ENCODE data around the gene COL3A1.

- TF ChIP-seq, protein P1, sequence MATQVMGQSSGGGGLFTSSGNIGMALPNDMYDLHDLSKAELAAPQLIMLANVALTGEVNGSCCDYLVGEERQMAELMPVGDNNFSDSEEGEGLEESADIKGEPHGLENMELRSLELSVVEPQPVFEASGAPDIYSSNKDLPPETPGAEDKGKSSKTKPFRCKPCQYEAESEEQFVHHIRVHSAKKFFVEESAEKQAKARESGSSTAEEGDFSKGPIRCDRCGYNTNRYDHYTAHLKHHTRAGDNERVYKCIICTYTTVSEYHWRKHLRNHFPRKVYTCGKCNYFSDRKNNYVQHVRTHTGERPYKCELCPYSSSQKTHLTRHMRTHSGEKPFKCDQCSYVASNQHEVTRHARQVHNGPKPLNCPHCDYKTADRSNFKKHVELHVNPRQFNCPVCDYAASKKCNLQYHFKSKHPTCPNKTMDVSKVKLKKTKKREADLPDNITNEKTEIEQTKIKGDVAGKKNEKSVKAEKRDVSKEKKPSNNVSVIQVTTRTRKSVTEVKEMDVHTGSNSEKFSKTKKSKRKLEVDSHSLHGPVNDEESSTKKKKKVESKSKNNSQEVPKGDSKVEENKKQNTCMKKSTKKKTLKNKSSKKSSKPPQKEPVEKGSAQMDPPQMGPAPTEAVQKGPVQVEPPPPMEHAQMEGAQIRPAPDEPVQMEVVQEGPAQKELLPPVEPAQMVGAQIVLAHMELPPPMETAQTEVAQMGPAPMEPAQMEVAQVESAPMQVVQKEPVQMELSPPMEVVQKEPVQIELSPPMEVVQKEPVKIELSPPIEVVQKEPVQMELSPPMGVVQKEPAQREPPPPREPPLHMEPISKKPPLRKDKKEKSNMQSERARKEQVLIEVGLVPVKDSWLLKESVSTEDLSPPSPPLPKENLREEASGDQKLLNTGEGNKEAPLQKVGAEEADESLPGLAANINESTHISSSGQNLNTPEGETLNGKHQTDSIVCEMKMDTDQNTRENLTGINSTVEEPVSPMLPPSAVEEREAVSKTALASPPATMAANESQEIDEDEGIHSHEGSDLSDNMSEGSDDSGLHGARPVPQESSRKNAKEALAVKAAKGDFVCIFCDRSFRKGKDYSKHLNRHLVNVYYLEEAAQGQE (IDR thresholded peaks at IDR 0.05; ENCODE audit: insufficient read depth in 1 of 2, low read depth in 2 of 2, low read length in 2 of 2) = no peak
- TF ChIP-seq POLR2AphosphoS5 (IDR thresholded peaks at IDR 0.05; ENCODE audit: low read depth, low read length) = no peak
- no peak for TF ChIP-seq TAF1 (IDR thresholded peaks at IDR 0.05; ENCODE audit: borderline replicate concordance, insufficient read depth, low read length)
- no peak for TF ChIP-seq SIN3A (IDR thresholded peaks at IDR 0.05; ENCODE audit: borderline replicate concordance, insufficient read depth, low read length)
Measured at GRCh38 chr2:188956961-188957360, 17.2 kb upstream of the COL3A1 start.
